ENCODE data around the gene MAN2A1.

Gene MAN2A1

DNA sequence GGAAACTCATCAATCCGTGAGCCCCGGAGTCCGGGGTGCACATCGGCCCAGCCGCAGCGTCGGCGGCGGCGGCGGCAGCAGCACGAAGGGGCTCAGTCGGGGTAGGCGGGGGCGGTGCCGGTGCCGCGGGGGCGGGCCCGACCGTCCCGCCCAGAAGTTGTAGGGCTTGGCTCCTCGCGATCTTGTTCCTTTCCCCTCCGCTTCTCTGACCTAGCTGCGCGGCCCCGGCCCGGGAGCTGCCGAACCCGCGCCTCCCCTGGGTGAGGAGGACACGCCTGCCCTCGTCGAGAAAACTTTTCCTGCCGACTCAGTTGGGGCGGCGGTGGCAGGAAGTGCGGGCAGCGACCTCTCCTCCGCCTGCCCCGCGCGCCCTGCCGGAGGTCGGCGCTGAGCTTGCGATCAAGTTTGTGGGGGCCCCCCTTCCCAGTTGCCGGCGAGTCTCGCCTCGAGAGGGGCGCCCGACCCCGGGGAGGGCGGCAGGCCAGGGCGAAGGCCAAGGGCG, at the start of gene MAN2A1:
Gene MAN2A1, plus strand, starts transcription at position 188 of the 502 bp plus-strand sequence. CDS start 491 bp downstream, outside the sequence.
- no peak for DNase-seq (ENCODE audit: low read depth, low spot score)
- peak within 1 kb of the TSS; percentile 97 for H3K27ac ChIP-seq

DNA sequence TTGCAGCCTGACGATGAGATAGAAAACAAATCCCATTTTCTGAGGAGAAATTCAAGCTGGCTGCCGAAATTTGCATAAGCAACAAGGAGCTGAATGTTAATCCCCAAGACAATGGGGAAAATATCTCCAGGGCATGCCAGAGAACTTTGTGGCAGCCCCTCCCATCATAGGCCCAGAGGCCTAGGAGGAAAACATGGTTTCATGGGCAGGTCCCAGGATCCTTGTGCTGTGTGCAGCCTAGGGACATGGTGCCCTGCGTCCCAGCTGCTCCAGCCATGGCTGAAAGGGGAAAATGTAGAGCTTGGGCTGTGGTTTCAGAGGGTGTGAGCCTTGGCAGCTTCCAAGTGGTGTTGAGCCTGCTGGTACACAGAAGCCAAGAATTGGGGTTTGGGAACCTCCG, 48.8 kb upstream of the MAN2A1 start:
- no peak overlapping the region for H3K27ac ChIP-seq
- no peak for DNase-seq (ENCODE audit: low read depth, low spot score)

DNA sequence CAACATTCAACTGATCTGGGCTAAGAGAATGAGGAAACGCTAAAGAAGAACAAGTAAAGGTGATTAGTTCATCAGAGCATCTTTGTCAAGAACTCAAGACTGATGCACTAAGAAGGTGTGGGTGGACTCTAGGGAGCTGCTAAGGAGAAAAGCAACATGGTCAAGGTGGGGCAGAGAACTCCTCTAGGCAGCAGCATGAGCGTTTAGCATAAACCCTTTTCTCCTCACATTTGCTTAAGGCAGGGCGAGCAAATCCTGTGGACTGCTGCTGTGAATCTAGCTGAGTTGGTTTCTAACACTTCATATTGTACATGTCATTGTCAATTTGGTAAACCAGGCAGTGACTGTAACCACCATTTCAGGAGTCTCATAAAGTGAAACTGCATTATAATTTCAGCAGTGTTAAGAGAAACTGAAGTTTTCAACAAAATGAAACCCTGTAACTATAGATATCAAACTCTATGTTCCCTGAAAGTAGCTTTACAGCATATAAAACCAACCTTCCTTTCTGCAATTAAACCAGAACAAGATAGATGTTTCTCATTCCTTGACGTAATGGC, 45.9 kb upstream of the MAN2A1 start:
- no peak overlapping the region for H3K27ac ChIP-seq
- no peak for DNase-seq (ENCODE audit: low read depth, low spot score)

DNA sequence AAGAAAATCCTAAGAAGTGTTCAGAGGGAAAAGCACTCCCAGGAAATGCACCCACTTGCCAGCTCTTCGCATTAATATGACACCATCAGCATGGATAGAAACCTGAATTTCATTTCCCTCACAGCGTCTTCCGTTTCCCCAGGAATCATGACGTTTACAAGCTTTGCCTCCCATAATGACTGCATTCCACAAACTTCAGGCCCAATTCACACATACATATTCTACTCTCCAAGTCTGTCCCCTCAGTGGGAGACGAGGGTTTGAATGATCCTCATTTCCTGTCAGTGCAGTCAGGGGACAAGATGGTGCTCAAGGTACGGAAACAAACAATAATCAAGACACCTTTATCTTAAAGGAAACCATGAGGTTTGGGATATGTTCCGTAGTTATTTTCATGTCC, 44.9 kb upstream of the MAN2A1 start:
- DNase-seq (ENCODE audit: low read depth, low spot score) = no peak
- no peak overlapping the region for H3K27ac ChIP-seq

DNA sequence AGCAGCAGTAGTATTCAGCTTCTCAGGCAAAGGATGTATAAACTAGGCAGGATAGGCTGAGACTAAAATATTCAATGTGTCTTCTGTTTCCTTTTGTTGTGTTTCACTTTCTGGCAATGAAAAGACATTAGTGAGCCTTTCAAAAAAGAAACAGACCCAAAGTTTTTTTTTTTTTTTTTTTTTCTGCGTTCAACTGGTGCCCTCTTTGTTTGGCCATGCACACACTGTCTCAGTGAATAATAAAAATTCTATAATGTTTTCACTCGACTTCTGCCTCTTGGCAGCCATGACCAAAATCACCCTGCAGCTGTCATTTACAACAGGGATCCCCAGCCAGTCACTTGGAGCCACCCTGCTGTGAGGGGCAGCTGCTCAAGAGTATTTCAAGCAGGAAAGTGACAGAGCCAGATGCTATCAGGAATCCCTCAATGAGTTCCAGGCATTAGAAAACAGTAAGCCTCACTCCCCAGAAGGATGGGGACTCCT, 44.0 kb upstream of the MAN2A1 start:
- DNase-seq (ENCODE audit: low read depth, low spot score) = no peak
- no peak overlapping the region for H3K27ac ChIP-seq

DNA sequence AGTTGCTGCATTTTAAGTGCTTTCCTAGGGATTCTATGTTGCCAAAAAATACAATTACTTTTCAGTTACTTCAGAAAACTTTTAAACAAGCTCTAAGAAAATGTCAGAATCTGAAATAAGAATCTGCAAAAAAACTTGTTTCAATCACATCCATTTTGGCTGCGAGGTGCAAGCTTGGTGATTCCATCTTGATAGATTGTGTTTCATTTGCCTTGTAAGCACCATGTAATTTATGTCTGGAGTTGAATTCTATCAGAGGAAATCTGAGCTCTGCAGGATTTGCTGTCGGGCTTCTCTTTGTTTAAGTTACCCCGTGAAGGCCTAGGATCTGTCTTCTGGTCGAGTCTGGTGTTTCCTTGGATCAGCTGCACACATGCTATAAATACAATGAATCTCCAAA, 40.4 kb upstream of the MAN2A1 start:
- DNase-seq (ENCODE audit: low read depth, low spot score) = no peak
- no peak overlapping the region for H3K27ac ChIP-seq

DNA sequence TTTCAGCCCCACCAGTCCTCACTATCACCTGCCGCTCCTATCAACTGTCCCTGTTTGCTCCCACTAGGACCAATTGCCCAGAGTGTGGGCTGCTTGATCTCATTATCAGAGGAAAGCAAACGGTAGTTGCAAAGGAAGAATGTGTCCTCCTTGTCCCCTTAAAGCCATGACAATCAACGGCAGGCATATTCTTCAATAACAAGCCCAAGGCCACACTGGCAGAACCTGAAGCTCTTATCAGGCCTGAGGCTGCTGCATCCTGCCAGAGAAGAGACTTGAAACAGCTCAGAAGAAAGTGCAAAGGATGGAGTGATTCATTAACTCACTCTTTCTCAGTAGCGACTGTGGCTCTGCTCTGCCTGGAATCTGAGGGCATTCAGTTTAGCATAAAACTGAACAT, 39.2 kb upstream of the MAN2A1 start:
- DNase-seq (ENCODE audit: low read depth, low spot score) = no peak
- no peak overlapping the region for H3K27ac ChIP-seq

DNA sequence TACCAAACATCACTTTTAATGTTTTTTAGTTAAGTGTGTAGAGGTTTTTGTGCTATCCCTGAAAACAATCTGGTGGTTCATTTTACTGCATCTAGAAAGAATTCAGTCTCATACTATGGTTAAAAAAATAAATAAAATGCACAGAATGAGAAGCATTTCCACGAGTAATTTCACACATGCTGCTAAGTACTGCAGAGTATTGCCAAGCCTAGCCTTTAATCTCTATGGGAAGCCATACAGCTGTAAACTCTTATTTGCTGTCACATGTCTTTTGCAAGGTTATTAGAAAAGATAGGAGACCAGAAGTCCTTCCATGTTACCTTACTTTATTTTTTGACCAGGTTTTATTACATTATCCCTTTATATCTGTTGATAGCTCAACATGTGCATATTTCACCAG, 37.6 kb upstream of the MAN2A1 start:
- H3K27ac ChIP-seq = no peak overlapping the region
- DNase-seq (ENCODE audit: low read depth, low spot score) = no peak

DNA sequence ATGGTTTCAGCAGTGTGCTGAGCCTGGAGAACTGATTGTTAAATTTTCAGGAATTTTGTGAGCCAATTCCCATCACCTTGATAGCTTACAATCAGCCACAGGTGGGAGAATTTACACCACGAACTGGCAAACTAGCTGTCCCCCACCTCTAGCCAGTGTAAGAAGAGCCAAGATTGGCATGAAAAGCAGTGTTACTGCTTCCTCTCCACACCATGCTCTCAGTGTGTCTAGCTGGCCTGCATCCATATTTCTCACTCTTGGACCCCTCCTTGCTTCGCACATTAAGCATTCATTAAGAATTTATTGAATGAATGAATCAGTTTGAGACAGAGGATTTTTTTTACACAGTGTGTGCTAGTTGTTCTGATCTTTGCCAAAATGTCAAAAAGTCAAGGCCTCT, 36.7 kb upstream of the MAN2A1 start:
- no peak for DNase-seq (ENCODE audit: low read depth, low spot score)
- no peak overlapping the region for H3K27ac ChIP-seq

DNA sequence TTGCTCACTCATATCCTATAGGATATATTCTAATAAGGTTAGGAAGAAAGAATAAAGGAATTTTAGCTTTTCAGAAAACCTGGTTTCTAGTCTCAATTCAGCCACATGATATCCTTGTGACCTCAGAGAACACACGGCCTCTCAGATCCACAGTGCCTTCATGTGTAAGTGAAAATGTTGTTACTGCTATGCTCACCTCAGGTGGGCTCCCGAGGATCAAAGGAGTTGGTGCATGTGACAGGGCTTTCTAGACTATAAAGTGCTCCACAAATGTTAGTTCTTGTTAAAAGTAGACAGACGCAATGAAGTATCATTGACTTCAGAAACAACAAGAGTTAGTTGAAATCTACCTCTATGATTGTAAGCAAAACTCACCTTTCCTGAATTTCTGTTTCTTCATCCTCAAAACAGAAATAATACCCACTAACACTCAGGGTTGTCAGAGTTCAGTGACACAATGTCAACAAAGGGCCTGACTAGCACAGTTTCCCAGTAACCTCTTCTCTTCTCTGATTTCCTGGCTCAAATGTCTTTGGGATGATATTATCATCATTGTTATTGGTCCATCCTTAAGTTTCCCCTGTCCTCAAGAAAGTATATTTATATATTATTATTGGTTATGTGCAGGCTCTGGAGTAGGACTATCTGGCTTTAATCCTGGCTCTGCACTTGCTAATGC, 36.0 kb upstream of the MAN2A1 start:
- H3K27ac ChIP-seq = no peak overlapping the region
- no peak for DNase-seq (ENCODE audit: low read depth, low spot score)

DNA sequence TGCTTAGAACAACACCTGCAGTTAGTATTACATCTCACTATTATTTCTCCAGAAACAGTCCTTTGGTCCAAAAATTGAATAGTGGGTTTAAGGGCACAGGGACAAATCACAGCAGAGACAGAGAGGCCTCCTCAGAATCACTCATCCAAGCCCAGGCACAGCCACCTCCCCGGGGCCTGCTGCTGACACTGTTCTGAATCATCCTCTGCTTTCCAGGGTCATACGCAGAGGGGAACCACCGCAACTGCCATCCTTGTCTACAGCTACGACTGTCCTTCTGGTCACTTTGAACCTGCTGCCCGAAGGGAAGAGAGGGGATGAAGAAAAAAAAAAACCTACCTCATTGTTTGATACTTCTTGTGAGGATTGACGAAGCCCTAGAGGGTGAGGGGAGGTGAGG, 35.3 kb upstream of the MAN2A1 start:
- DNase-seq (ENCODE audit: low read depth, low spot score) = no peak
- no peak overlapping the region for H3K27ac ChIP-seq

DNA sequence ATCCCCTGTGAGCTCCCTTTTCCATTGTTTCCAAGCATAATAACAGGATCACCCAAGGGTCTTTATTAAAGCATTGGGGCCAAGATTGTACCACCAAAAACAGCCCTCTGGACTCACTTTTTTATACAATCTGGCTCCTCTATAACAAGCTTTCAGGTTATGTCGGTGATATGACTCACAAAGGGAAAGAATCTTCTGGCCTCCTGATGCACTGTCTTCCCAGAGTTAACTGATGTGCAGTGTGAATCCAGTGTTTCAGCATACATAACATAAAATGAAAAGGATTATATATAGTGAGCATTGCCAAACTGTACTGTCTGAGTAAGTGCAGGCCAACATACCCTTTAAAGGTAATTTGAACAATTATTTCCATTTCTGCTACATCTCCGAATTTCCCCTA, 33.9 kb upstream of the MAN2A1 start:
- no peak for DNase-seq (ENCODE audit: low read depth, low spot score)
- H3K27ac ChIP-seq = no peak overlapping the region

DNA sequence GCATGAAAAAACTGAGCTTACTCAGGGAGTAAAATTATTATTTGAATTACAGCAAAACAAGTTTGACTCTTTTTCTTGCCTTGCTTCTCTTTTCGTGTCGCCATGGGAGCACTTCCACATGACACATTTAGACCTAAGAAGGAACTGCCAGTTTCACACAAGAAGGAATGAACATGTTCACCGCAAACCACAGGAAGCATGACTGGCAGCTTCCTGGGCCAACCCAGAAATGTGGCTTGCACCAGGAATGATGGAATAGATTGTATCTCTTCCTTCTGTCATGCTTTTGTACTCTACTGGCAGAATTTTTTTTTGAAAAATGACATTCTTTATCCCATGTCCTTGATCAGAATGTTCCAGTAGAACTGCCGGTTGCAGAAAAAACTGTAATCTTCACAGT, 32.9 kb upstream of the MAN2A1 start:
- DNase-seq (ENCODE audit: low read depth, low spot score) = peak; percentile 85
- peak overlapping the region; percentile 27 for H3K27ac ChIP-seq

DNA sequence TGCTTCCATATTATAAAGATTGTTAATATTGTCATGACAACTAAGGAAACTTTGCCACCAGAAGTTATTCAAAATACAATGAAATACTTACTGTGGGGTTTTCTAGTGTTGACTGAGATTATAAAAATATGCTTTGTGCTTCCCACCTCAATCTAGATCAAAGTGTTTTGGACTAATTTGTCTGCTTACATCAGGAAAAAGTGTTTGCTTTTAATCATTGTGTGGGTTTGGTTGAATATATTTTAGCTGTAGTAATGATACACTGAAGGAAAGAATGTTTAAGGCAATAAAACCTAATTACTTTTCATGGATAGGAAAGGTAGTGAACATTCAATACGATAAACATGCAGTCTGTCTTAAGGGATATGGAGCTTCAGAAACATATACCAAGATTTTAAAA, 29.8 kb upstream of the MAN2A1 start:
- no peak for DNase-seq (ENCODE audit: low read depth, low spot score)
- H3K27ac ChIP-seq = no peak overlapping the region

DNA sequence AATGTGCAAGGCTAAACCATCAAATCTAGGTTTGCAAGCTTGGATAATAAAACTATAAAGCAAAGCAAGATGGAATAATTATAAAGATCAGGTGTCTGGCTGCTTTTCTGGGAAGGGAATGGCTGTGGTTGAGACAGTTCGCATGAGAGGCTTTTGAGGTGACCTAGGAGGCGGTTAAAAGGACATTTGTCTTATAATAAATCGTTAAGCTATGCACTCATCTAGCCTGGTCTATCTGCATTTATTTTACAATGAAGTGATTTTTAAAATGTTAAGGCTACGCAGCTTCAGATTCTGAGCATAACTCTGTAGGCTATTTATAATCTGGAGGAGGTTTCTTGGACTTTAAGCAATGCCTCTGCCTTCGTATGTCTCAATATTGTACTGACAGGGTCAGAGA, 29.4 kb upstream of the MAN2A1 start:
- H3K27ac ChIP-seq = no peak overlapping the region
- DNase-seq (ENCODE audit: low read depth, low spot score) = no peak

DNA sequence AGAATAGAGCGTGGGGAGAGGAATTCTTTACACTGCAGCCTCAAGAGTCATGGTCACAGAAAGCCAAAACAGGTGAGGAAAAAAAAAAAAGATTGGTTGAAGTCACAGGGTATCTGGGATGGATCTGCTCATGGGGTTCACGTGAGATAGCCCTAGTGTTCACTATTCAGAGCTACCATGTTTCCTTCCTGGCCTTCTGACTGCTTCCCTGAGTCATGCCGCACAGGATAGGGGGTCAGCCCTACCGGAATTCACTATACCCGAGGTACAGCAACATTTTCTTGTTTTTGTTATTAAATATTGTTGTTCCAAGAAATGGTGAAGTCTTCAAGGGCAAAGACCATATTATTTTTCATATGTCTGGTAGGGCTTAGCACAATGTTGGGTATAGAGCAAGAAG, 21.5 kb upstream of the MAN2A1 start:
- no peak overlapping the region for H3K27ac ChIP-seq
- DNase-seq (ENCODE audit: low read depth, low spot score) = no peak

DNA sequence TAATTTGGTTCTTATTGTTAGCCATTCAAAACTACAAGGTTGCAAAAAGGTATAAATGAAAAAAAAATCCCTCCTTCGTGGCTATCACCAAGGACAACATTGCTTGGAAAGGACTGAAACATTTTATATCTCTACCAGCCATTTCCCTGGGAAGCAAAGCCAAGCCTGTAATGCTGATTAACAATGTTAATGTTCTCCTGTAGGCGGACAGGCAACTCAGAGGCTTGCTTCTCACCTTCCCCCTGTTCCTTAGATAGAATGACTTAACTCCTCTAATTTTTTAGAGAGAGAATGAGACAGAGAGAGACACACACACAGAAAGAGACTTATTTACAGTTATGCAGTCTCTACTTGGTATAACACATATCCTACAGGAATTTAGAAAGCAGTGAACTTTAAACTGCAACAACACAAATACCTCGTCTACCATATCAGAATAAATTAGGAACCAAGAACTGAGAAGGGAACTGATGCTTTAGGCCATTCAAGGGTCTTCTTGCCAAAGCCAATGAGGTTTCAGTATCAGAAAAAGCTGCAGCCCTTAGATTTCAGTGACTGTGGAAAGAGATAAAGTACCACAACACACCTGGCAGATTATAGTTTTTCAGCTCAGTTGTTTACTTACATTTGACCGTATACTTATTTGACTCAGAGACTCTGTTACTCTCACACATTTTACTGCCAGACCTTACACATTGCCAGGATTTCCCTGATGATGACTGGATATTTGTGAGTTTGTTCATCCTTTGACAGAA, 20.9 kb upstream of the MAN2A1 start:
- DNase-seq (ENCODE audit: low read depth, low spot score) = no peak
- H3K27ac ChIP-seq = no peak overlapping the region

DNA sequence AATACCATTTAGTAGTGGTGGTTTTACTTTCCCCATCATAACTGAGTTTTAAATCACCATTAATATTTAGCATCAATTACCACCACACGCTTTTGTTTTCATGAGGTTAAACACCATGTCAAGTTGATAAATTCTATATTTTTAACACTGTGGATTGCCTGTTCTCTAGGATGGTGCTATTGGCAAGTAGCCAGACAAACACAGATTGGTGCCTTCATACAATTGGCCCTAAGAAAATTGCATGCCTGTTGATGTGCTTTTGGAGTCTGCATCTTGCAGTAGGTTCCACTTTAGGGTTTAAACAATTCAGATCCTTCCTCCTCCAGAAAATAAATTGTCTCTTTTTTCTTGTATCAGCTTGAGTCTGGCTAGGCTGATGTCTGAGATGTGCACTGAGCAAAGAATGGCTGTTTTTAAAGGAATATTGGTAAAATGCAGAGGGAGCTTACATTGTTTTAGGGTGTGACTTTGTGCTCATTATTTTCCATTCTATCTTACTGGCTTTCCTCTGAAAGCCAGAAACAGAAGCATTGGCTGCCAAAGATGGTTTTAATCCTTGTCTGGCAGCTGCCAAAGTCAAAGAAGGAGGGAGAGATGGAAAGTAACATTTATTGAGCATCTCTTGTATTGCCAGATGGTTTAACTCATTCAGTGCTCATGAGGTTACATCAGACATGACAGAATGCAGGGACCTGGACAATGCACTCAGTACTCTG, 19.6 kb upstream of the MAN2A1 start:
- no peak overlapping the region for H3K27ac ChIP-seq
- DNase-seq (ENCODE audit: low read depth, low spot score) = no peak

DNA sequence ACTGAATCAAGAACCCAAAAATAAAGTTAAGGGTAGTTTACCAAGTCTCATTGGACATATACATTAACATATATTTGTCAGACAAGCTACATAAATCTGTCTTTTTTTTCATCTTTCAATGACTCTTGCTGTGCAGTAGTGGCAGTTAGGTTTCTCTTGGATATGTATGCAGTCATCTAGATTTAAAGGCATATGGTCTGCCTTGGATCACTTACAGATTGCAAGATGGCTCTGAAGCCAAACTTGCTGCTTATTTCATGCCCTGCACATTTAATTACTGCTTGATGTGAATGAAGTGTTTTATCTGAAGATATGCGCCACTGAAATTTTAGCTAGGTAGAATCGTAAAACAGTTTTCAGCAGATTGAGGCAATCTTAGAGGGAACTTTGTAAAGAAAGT, 18.6 kb upstream of the MAN2A1 start:
- H3K27ac ChIP-seq = no peak overlapping the region

DNA sequence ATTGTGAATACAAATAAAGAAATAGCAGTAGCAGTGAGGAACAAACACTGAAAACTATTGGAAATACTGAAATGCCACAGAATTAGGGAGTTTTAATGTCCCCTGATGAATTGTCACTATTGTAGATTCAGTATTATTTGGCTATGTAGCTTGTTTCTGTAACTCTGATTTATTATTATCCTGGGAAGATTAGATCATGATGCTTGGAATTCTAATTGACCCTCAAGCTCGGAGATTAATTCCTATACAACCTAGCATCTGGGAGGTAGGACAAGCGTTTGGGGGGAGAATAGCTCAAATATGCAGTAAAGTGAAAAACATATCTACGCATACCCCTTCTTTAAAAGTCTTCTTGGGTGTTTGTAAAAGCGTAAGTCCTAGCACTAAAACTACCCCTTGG, 15.1 kb upstream of the MAN2A1 start:
- DNase-seq (ENCODE audit: low read depth, low spot score) = no peak
- H3K27ac ChIP-seq = no peak overlapping the region

More for the DNA sequence above, 18.6 kb upstream of the MAN2A1 start:
- DNase-seq (ENCODE audit: low read depth, low spot score) = no peak

DNA sequence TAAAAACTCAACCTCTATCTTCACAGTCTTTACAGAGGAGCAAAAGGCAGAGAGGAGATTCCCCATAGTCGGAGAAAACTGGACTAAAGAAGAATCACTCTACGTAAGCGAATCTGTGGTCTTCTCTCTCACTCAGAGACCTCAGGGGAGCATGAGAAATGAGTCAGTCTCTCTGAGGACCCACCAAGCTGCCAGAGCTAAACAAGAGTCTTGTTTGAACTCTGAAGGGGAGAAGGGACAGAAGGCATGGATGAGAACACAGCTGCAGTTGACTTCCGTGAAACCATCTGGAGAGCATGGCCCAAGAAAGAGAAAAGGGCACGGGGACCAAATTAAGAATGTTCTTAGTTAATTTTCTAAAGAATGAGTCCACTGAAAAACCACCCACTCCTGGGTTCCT, 12.8 kb upstream of the MAN2A1 start:
- DNase-seq (ENCODE audit: low read depth, low spot score) = no peak
- H3K27ac ChIP-seq = no peak overlapping the region
